Stomach smooth muscle (tissue), 2 donors: ENCODE results near the gene PTPRR.
"Not testable (repeated sequence)": the region's sequence is repeated elsewhere in the genome, so short reads cannot be mapped to it uniquely, and the experiment has no call there.

Source experiments
- H3K27ac ChIP-seq: one replicate; pipeline ENCODE4 v1.7.0; 2013; ENCODE audit warnings: mild to moderate bottlenecking, low read length, inconsistent platforms
- H3K27me3 ChIP-seq, 2 donors: one replicate each; pipeline ENCODE4 v1.7.0; 2013; ENCODE audit warnings: low read length in 2 of 2; ENCODE audit not compliant: insufficient read depth in 2 of 2, control insufficient read depth in 1 of 2
- H3K36me3 ChIP-seq, 2 donors: one replicate each; pipeline ENCODE4 v1.7.0; 2013; ENCODE audit warnings: low read length in 2 of 2; ENCODE audit not compliant: control insufficient read depth in 2 of 2, insufficient read depth in 2 of 2
- H3K4me1 ChIP-seq: one replicate; pipeline ENCODE4 v1.7.0; 2013; ENCODE audit warnings: low read length; ENCODE audit not compliant: control insufficient read depth, insufficient read depth
- H3K4me3 ChIP-seq, 2 donors: one replicate each; pipeline ENCODE4 v1.7.0; 2013; ENCODE audit warnings: low read length in 2 of 2
- H3K9ac ChIP-seq, 2 donors: one replicate each; pipeline ENCODE4 v1.7.0; 2013; ENCODE audit warnings: low read length in 2 of 2, mild to moderate bottlenecking in 1 of 2
- H3K9me3 ChIP-seq, 2 donors: one replicate each; pipeline ENCODE4 v1.7.0; 2013; ENCODE audit warnings: low read length in 2 of 2; ENCODE audit not compliant: control insufficient read depth in 2 of 2
- donor health status: healthy.
- donor health status: Pancreatic carcinoma.

PTPRR gene

DNA sequence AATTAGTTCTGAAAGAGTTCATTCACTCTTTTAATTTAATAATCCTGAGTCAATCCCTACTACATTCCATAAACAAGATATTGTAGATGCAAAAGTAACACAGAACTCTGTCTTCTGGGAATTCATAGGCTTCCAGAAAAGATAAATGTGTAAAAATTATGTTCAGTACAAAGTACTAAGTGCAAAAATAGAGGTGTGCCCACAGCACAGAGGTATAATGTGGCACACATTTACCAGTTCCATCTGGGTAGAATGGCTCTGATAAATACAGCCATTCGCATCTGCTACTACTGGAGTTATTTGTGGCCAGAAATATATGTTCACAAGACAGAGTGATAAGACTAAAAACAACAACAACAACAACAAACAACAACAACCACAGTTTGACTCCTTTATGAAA lies 171.7 kb downstream of the PTPRR start:
- no peaks in the 10 kb centered on the region for H3K9me3 ChIP-seq
- H3K36me3 ChIP-seq: no peaks in the 10 kb centered on the region
- no peaks in the 10 kb centered on the region for H3K27me3 ChIP-seq
- no peaks in the 10 kb centered on the region for H3K4me1 ChIP-seq
- H3K4me3 ChIP-seq: no peak overlapping the region
- no peak overlapping the region for H3K27ac ChIP-seq
- H3K9ac ChIP-seq: no peak overlapping the region

DNA sequence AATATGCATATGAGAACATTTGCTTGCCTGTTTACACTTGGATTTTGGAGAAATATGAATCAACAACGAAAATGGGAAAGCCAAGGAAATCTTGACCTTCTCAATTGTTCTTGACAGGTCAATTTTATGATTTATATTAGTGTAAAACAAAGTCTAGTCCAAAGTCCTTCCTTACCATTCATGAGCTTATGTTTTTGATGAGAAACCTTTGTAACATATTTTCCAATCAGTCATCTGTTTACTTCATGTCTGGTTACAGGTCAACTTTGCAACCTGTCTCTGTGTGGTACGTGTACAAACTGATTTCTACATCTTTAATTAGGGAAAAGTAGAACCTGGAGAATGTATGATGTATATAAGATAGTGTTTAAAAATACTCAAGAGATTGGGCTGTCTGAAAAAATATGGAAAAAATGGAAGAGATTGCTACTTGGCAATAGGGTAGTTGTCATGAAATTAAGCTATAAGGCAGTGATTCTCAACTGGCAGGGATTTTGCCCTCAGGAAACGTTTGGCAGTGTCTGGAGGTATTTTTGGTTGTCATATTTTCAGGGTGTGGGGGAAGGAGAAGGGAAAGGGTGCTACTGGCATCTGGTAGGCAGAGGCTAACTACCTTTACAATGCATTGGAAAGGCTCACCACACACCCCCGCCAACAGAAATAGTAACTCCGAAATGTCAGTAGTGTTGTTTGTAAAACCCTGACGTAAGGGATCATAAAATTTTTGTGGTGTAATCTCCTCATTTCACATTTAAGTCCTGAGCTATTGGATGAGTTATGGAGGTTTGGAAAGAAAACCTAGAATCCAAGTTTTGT lies 172.9 kb downstream of the PTPRR start:
- no peaks in the 10 kb centered on the region for H3K9me3 ChIP-seq
- no peaks in the 10 kb centered on the region for H3K27me3 ChIP-seq
- H3K36me3 ChIP-seq: no peaks in the 10 kb centered on the region
- H3K9ac ChIP-seq: no peak overlapping the region
- H3K27ac ChIP-seq: no peak overlapping the region
- H3K4me3 ChIP-seq: no peak overlapping the region
- H3K4me1 ChIP-seq: no peaks in the 10 kb centered on the region

DNA sequence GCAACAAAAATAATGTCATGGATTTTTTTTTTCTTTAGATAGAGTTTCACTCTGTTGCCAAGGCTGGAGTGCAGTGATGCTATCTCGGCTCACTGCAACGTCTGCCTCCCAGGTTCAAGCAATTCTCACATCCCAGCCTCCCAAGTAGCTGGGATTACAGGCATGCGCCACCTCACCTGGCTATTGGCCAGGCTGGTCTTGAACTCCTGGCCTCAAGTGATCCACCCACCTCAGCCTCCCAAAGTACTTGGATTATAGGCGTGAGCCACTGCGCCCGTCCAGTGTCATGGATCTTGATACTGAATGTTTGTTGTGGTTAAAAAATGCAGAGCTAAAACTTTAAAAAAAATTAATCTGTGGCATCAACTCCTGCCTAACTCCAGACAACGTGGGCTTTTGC lies 175.5 kb downstream of the PTPRR start:
- H3K36me3 ChIP-seq: no peaks in the 10 kb centered on the region
- no peak overlapping the region for H3K27ac ChIP-seq
- H3K9ac ChIP-seq: no peak overlapping the region
- no peaks in the 10 kb centered on the region for H3K9me3 ChIP-seq
- no peaks in the 10 kb centered on the region for H3K4me1 ChIP-seq
- H3K4me3 ChIP-seq: no peak overlapping the region
- H3K27me3 ChIP-seq: no peaks in the 10 kb centered on the region

DNA sequence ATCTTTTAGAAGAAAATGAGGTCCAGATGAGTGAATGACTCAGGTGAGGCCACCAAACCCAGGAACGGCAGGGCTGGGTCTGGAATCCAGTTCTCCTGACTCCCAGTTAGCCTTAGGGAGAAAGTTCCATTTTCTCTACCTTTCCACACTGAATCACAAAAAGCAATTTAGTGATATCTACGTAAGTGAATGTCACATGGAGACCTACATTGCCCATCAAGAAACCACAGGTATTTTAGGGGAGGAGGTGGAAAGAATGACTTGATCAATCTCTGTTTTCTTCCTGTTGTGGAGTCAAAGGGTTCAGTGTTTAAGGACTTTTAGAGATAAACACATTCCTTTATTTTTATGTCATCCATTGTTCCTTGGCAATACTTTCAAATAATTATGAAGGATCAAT lies 176.4 kb downstream of the PTPRR start:
- Histone ChIP-seq H3K4me1 (no peaks in the 10 kb centered on the region), H3K4me3 (no peak overlapping the region), H3K27me3 (no peaks in the 10 kb centered on the region), H3K36me3 (no peaks in the 10 kb centered on the region), H3K9ac (no peak overlapping the region), H3K27ac (no peak overlapping the region), H3K9me3 (no peaks in the 10 kb centered on the region)

DNA sequence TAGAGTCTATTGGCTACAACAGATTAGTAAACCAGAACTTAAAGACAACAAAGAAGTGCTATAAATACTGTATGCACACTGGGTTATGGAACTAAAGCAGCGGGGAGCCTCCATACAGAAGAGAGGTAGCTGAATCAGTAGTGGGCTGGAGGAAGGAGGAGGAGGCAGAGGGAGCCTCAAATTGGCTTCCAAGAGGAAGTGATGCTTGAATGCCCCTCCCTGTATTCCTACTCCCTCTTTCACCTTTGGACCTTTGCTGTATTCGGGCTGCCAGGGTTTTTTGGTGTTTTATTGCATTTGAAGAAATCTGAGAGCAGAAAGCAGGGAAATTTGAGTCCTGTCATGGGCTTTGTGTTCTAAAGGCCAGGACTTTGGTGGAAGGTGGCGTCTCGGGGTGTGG lies 179.3 kb downstream of the PTPRR start:
- no peaks in the 10 kb centered on the region for H3K9me3 ChIP-seq
- H3K4me3 ChIP-seq: no peak overlapping the region
- no peak overlapping the region for H3K27ac ChIP-seq
- H3K36me3 ChIP-seq: no peaks in the 10 kb centered on the region
- no peaks in the 10 kb centered on the region for H3K4me1 ChIP-seq
- H3K9ac ChIP-seq: no peak overlapping the region
- no peaks in the 10 kb centered on the region for H3K27me3 ChIP-seq

DNA sequence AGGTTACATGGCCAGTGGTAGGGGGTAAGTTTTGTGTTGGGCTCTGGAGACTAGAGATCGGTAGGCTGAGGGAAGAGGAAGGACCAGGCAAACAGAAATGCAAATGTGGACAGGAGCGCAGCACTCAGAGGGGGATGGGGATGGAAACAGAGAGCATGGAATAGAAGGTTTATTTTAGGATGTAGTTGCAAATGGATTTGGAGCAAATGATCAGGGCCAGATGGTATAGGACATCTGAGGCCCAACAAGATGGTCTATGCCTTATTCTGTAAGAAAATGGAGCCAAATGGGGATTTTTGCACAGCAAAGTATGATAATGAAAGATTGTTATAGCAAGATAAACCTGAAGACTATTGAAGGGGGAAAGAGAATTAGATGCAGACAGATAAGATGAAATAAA lies 180.8 kb downstream of the PTPRR start:
- Histone ChIP-seq H3K36me3 (no peaks in the 10 kb centered on the region), H3K27ac (no peak overlapping the region), H3K4me3 (no peak overlapping the region), H3K9ac (no peak overlapping the region), H3K4me1 (no peaks in the 10 kb centered on the region), H3K9me3 (no peaks in the 10 kb centered on the region), H3K27me3 (no peaks in the 10 kb centered on the region)

DNA sequence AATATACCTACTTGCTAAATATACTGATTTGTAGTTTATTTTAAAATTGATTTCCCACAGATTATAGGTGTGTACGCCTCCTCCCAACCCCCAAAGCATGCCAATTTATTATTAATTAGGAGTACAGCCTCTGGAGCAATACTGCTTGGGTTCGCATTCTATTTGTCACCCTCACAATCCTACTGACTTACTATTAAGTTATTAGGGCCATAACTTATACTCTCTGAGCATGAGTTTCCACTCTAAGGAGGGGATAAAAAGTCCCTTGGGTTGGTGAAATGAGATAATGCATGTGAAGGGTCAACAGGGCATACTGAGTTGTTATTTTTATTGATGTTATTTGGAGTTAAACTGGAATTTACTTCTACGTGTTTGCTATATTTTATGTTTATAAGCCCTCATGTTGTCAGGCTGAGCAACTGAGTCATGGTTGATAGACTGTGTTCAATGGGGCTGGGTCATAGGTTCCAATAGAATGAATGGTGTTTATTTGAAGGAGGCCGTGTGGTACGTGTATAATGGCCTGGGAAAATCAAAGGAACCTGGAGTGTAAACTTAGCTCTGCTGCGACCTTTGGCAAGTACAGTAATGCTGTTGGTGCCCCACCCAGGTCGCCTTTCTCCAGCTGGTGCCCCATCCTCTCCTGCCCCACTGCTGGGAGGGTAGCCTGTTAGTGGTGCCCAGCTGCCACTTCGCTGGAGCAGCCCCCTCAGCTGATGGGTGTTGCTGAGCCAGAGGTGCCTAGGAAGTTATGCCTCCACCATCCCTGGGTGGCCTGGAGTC lies 184.0 kb downstream of the PTPRR start:
- Histone ChIP-seq H3K27me3 (no peaks in the 10 kb centered on the region), H3K4me3 (no peak overlapping the region), H3K9ac (no peak overlapping the region), H3K9me3 (no peaks in the 10 kb centered on the region), H3K27ac (no peak overlapping the region), H3K36me3 (no peaks in the 10 kb centered on the region), H3K4me1 (no peaks in the 10 kb centered on the region)

DNA sequence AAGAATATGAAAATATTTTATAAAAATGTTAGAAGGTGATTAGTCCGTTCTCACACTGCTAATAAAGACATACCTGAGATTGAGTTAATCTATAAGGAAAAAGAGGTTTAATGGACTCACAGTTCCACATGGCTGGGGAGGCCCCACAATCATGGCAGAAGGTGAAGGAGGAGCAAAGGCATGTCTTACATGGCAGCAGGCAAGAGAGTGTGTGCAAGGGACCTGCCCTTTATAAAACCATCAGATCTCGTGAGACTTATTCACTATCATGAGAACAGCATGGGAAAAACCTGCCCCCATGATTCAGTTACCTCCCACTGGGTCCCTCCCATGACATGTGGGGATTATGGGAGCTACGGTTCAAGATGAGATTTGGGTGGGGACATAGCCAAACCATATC lies 185.3 kb downstream of the PTPRR start:
- not testable (repeated sequence) for H3K27me3 ChIP-seq, H3K9me3 ChIP-seq, H3K9ac ChIP-seq, H3K4me1 ChIP-seq, H3K36me3 ChIP-seq, H3K4me3 ChIP-seq, H3K27ac ChIP-seq

DNA sequence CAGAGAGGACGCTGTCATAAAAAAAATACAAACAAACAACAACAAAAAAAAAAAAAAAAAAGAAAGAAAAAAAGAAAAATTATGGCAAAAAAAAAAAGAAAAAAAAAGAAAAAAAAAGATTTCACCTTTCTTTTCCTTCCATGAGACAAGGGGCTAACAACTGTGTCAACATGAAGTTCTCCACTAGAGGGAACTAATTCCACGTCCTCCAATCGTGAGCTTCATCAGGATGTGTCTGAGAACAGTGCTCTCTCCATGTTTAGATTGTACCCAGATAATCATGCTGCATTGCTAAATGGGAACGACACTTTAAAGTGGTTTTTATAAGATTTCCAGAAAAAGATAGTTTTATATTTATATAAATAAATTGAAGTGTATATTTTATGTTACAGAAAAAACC lies 187.2 kb downstream of the PTPRR start:
- no peak overlapping the region for H3K27ac ChIP-seq

DNA sequence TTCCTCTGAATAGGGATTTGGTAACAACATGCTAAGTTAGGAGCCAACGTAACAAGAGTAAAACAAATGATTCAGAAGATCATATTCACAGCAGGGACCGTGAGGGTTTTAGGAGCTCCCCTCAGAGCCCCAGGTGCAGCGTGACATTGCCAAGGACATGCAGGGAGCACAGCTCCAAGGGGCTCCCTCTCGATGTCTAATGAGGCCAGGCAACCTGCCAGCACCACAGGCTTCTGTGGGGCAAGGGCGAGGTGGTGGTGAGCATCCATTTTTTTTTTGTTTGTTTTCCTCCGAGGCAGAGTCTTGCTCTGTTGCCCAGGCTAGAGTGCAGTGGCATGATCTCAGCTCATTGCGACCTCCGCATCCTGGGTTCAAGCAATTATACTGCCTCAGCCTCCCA lies 188.3 kb downstream of the PTPRR start:
- no peak overlapping the region for H3K27ac ChIP-seq
- H3K4me3 ChIP-seq: no peak overlapping the region
- H3K9me3 ChIP-seq: no peaks in the 10 kb centered on the region
- H3K36me3 ChIP-seq: no peaks in the 10 kb centered on the region
- H3K9ac ChIP-seq: no peak overlapping the region
- H3K4me1 ChIP-seq: no peaks in the 10 kb centered on the region
- H3K27me3 ChIP-seq: no peaks in the 10 kb centered on the region

More for the DNA sequence above, 187.2 kb downstream of the PTPRR start:
- no peaks in the 10 kb centered on the region for H3K4me1 ChIP-seq
- H3K27me3 ChIP-seq: no peaks in the 10 kb centered on the region
- H3K4me3 ChIP-seq: no peak overlapping the region
- H3K36me3 ChIP-seq: no peaks in the 10 kb centered on the region
- no peaks in the 10 kb centered on the region for H3K9me3 ChIP-seq
- no peak overlapping the region for H3K9ac ChIP-seq

DNA sequence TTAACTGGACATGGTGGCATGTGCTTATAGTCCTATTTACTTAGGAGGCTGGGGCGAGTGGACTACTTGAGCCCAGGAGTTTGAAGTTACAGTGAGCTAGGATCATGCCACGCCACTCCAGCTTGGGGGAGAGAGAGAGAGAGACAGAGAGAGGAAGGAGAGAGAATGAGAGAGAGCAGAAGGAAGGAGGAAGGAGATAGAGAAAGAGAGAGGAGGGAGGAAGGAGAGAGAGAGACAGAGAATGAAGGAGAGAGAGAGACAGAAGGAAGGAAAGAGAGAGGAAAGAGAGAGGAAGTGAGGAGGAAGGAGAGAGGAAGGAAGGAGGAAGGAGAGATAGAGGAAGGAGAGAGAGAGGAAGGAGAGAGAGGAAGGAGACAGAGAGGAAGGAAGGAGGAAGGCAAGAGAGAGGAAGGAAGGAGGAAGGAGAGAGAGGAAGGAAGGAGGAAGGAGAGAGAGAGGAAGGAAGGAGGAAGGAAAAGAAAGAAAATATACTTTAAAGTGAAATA lies 189.8 kb downstream of the PTPRR start:
- no peak overlapping the region for H3K4me3 ChIP-seq
- no peaks in the 10 kb centered on the region for H3K9me3 ChIP-seq
- no peak overlapping the region for H3K9ac ChIP-seq

More for the DNA sequence above, 189.8 kb downstream of the PTPRR start:
- no peak overlapping the region for H3K27ac ChIP-seq
- no peaks in the 10 kb centered on the region for H3K4me1 ChIP-seq
- no peaks in the 10 kb centered on the region for H3K27me3 ChIP-seq
- H3K36me3 ChIP-seq: no peaks in the 10 kb centered on the region
